Central memory CD8-positive, alpha-beta T cell (primary cell): ENCODE measurements around the gene ERFE.

Experiments
- ATAC-seq: fragments of 150-1000 bp; cut with Tn5 transposase; replicated peaks from 2 replicates; pipeline ENCODE4 v1.10.0; 2022; ENCODE audit warnings: mild to moderate bottlenecking, moderate FRiP score, moderate number of reproducible peaks; ENCODE audit not compliant: poor library complexity, severe bottlenecking; ENCODE audit errors: extremely low read depth
- DNase-seq, 2 donors: peaks; one replicate each; pipeline ENCODE4 v3.0.0; 2021; ENCODE audit warnings: low spot score in 2 of 2
- H3K27ac Mint-ChIP-seq: one replicate; pipeline ENCODE4 v1.8.0; 2022; ENCODE audit warnings: low read depth, mild to moderate bottlenecking, moderate library complexity, mixed read lengths
- H3K27me3 Mint-ChIP-seq: one replicate; pipeline ENCODE4 v1.8.0; 2022; ENCODE audit warnings: mixed read lengths
- H3K36me3 Mint-ChIP-seq: one replicate; pipeline ENCODE4 v1.8.0; 2022; ENCODE audit warnings: mild to moderate bottlenecking, moderate library complexity, mixed read lengths; ENCODE audit not compliant: insufficient read depth
- H3K4me1 Mint-ChIP-seq: one replicate; pipeline ENCODE4 v1.8.0; 2022; ENCODE audit warnings: mixed read lengths
- H3K4me3 Mint-ChIP-seq: one replicate; pipeline ENCODE4 v1.8.0; 2022; ENCODE audit warnings: mild to moderate bottlenecking, moderate library complexity, mixed read lengths
- H3K9me3 Mint-ChIP-seq: one replicate; pipeline ENCODE4 v1.8.0; 2022; ENCODE audit warnings: mixed read lengths

ERFE gene

GRCh38 chr2:238130111-238130695 lies 28.6 kb upstream of the ERFE start:
- Mint-ChIP-seq H3K9me3 (no peaks in the 10 kb centered on the region), H3K36me3 (no peaks in the 10 kb centered on the region), H3K4me3 (no peak overlapping the region), H3K27me3 (no peaks in the 10 kb centered on the region), H3K27ac (no peak overlapping the region), H3K4me1 (no peaks in the 10 kb centered on the region)
- DNase-seq (no peak), ATAC-seq (no peak)

DNA sequence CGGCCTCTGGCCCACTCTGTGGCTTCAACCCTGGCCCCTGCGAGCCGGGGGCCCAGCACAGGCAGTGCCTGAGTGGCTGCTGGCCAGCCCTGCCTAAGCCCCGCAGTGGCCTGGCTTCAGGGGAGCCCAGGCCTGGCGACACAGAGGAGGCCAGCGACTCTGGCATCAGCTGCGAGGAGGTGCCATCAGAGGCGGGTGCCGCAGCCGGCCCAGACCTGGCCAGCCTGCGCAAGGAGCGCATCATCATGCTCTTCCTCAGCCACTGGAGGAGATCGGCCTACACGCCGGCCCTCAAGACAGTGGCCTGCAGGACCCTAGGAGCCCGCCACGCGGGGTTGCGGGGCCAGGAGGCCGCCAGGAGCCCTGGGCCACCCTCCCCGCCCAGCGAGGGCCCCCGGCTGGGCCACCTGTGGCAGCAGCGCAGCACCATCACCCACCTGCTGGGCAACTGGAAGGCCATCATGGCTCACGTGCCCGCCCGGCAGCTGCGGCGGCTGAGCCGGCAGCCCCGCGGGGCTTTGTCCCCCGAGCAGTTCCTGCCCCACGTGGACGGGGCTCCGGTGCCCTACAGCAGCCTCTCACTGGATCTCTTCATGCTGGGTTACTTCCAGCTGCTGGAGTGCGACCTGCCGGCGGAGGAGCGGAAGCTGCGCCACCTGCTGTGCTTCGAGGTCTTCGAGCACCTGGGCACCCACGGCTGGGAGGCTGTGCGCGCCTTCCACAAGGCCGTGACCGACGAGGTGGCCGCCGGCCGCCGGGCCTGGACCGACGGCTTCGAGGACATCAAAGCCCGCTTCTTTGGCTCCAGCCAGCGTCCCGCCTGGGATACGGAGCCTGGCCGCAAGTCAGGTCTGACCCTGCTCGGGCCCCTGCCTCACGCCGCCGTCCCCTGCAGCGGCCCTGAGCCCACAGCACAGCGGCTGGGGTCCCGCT lies 27.8 kb upstream of the ERFE start:
- Mint-ChIP-seq H3K4me3 (no peak overlapping the region), H3K27me3 (no peaks in the 10 kb centered on the region), H3K4me1 (no peaks in the 10 kb centered on the region), H3K9me3 (no peaks in the 10 kb centered on the region), H3K27ac (no peak overlapping the region), H3K36me3 (no peaks in the 10 kb centered on the region)
- ATAC-seq (no peak), DNase-seq (no peak)

GRCh38 chr2:238131761-238132462 lies 26.9 kb upstream of the ERFE start:
- Mint-ChIP-seq H3K4me3 (no peak overlapping the region), H3K9me3 (no peaks in the 10 kb centered on the region)

DNA sequence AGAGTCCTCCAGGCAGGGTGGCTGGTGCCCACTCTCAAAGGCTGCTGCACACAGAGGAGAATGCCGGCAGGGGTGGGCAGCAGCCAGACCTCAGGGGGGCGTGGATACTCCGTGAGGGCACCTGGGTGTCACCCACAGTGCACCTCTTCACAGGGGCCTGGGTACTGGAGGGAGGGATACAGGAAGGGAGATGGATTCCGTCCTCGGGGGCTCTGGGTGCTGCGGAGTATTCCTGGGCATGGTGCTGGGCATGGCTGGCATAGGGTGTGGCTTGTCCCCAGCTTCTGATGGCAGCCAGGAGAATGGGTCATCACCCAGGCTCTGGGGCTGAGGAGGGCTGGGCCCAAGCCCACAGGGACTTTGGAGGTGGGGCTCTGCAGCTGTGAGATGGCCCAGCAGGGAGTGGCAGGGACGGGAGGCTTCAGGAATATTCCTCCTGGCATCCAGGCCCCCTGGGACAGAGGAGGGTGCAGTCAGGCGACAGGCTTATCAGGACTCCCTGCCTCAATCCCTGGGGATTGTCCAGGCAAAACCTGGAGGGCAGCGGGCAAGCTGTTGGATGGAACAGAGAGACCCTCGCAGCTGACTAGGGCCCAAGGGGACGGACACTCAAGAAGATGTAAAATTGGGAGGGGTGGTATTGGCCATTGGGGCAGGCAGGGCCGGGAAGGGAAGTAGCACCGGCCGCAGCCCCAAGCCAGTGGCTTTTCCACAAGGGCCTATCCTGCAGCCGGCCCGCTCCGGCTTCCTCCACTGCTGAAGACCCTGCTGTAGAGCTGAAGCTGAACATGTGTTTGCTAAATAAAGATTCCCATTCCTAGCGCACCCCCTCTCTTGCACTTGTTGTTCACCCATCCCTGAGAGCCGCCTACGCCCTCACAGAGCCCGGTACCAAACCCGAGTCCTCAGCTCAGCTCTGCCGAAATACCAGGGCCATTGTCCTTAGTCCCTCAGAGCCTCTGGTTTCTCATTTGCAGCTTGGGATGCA lies 26.0 kb upstream of the ERFE start:
- ATAC-seq (no peak), DNase-seq (no peak)
- Mint-ChIP-seq H3K4me3 (no peak overlapping the region), H3K36me3 (no peaks in the 10 kb centered on the region), H3K9me3 (no peaks in the 10 kb centered on the region), H3K27me3 (no peaks in the 10 kb centered on the region), H3K27ac (no peak overlapping the region), H3K4me1 (no peaks in the 10 kb centered on the region)

More at GRCh38 chr2:238131761-238132462, 26.9 kb upstream of the ERFE start:
- no peaks in the 10 kb centered on the region for H3K4me1 Mint-ChIP-seq
- H3K27ac Mint-ChIP-seq = no peak overlapping the region
- no peak for DNase-seq
- no peak for ATAC-seq
- H3K27me3 Mint-ChIP-seq = no peaks in the 10 kb centered on the region
- no peaks in the 10 kb centered on the region for H3K36me3 Mint-ChIP-seq

DNA sequence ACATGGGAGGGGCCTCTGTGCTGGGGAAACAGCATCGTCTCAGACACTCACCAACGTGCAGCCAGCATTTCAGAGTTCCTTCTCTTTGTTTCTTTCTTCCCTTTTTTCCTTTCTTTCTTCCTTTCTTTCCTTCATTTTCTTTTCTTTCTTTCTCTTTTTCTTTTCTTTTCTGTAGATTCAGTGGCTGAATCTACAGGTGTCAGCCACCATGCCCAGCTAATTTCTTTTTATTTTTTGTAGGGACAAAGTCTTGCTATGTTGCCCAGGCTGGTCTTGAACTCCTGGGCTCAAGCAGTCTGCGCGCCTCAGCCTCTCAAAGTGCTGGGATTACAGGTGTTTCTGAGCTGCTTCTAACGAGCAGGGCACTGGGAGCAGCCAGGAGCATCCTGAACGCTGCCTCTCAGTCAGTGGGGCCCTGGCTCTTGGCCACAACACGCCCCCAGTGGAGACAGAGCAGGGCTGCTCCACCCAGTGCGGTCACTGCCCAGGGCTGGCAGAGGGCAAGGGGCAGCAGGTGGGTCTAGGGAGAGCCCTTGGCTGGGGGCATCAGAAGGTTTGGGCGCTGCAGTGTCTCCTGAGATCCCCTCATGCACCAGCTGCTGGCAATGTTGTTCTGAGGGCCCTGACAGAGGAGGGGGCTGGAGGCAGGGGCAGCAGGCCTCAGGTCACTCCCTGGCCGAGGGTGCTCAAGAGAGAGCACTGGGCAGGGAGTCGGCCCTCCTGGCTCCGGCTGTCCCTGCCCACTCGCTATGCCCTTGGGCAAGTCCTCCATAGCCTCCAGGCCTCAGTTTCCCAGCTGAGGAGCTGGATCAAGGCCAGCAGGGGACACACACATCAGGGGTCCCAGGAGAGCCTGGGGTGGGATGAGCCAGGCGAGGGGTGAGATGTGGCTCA lies 25.0 kb upstream of the ERFE start:
- H3K9me3 Mint-ChIP-seq = no peaks in the 10 kb centered on the region
- no peaks in the 10 kb centered on the region for H3K27me3 Mint-ChIP-seq
- DNase-seq = no peak
- no peaks in the 10 kb centered on the region for H3K4me1 Mint-ChIP-seq
- no peak overlapping the region for H3K4me3 Mint-ChIP-seq
- H3K36me3 Mint-ChIP-seq = no peaks in the 10 kb centered on the region
- H3K27ac Mint-ChIP-seq = no peak overlapping the region
- ATAC-seq = no peak

DNA sequence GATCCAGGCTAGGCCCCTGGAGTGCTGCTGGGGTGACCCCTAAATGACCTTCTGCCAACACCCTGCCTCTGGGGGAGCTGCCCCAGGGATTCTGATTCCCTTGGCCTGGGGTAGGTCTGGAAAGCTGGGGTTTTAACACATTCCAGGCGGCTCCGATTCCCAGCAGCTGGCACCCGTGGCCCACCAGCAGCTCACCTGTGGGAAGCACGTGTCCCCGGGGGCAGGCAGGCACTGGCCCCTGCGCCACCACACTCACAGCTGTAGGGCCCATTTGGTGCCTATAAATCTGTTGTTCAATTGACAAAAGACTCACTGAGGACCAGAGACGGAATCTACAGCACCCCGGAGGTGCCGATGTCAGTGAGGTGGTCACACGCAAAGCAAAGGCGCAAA lies 24.4 kb upstream of the ERFE start:
- ATAC-seq = no peak
- H3K27me3 Mint-ChIP-seq = no peaks in the 10 kb centered on the region
- no peaks in the 10 kb centered on the region for H3K36me3 Mint-ChIP-seq
- H3K4me1 Mint-ChIP-seq = no peaks in the 10 kb centered on the region
- H3K27ac Mint-ChIP-seq = no peak overlapping the region
- DNase-seq = no peak
- no peak overlapping the region for H3K4me3 Mint-ChIP-seq
- H3K9me3 Mint-ChIP-seq = no peaks in the 10 kb centered on the region

- no peak overlapping the region for H3K4me3 Mint-ChIP-seq
- DNase-seq (no peak), ATAC-seq (no peak)
- H3K27me3 Mint-ChIP-seq = no peaks in the 10 kb centered on the region
- H3K27ac Mint-ChIP-seq = no peak overlapping the region
- no peaks in the 10 kb centered on the region for H3K36me3 Mint-ChIP-seq
- no peaks in the 10 kb centered on the region for H3K9me3 Mint-ChIP-seq
- no peaks in the 10 kb centered on the region for H3K4me1 Mint-ChIP-seq
Measured at GRCh38 chr2:238135601-238136150, 23.1 kb upstream of the ERFE start.

- DNase-seq = no peak
- no peak for ATAC-seq
- peaks cover 8% of the 10 kb centered on the region for H3K4me1 Mint-ChIP-seq
- no peaks in the 10 kb centered on the region for H3K9me3 Mint-ChIP-seq
- no peak overlapping the region for H3K27ac Mint-ChIP-seq
- no peak overlapping the region for H3K4me3 Mint-ChIP-seq
- H3K27me3 Mint-ChIP-seq = no peaks in the 10 kb centered on the region
- no peaks in the 10 kb centered on the region for H3K36me3 Mint-ChIP-seq
Measured at GRCh38 chr2:238136820-238137537, 21.8 kb upstream of the ERFE start.

DNA sequence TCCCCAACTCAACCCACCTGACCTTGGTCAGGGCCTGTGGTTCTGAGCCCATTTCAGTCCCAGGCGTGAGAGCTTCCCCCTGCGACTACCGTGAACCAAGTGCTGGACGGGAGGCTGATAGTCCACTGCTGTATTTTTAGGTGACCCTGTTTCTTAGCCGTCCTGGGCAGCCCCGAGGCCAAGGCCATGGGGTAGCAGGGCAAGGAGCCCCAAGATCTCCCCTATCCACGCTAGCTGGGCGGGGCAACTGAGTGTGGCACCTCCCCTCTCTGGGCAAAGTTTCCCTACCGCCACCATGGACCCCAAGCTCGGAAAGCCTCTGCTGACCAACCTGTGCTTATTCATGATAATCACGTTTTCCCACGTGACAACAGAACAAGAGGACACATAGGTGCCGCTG lies 20.9 kb upstream of the ERFE start:
- H3K9me3 Mint-ChIP-seq = no peaks in the 10 kb centered on the region
- no peaks in the 10 kb centered on the region for H3K36me3 Mint-ChIP-seq
- ATAC-seq = no peak
- no peaks in the 10 kb centered on the region for H3K27me3 Mint-ChIP-seq
- H3K4me1 Mint-ChIP-seq = peaks cover 10% of the 10 kb centered on the region
- H3K27ac Mint-ChIP-seq = no peak overlapping the region
- DNase-seq = no peak
- no peak overlapping the region for H3K4me3 Mint-ChIP-seq

DNA sequence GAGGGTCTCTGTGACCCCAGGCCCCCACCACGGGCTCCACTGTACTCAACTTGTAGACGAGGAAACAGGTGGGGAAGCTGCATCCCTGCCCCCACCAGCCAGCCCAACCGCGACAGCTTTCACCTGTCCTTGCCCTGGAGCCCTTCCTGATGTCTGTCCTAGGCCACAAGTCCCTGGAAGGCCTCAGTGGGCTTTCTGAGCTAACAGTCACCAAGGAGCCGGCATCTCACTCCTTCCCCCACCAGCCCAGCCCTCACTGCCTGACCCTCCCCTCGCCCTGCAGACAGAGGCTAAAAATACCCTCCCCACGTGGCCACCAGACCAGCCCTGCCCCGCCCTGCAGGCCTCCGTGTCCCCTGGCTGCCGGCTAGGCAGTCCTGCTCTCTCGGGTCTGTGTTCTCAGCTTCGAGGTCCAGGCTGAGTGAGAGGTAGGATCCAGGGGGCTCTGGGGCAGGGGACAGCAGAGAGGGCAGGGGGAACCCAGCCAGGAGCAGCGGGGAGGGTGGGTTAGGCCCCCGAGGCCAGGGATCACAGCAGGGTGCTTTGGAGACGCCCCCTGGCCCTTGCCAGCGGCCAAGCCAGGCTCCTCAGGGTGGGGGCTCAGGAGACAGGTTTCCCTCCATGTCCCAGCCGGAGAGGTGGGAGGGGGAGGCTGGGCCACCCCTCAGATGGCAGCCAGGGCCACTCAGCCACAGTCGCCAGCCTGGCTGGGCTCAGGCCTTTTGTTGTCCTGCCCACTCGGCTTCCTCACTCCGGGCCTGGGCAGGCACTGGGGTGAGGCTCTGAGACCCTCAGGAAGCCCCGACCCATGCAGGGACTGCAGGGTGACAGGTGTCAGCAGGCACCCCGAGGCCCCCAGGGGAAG lies 20.2 kb upstream of the ERFE start, which contains the start of gene KLHL30:
Gene KLHL30 (plus strand): TSS at position 338 of the 865 bp plus-strand sequence. CDS start 2,087 bp downstream, outside the sequence.
- Mint-ChIP-seq H3K4me3 (no peak within 1 kb of the TSS), H3K4me1 (peaks cover 10% of the 10 kb centered on the region), H3K36me3 (no peaks in the 10 kb centered on the region), H3K9me3 (no peaks in the 10 kb centered on the region), H3K27me3 (no peaks in the 10 kb centered on the region), H3K27ac (no peak within 1 kb of the TSS)
- ATAC-seq = no peak
- DNase-seq = no peak
